Endothelial cell of umbilical vein (primary cell): ENCODE data around the gene NIPA2. TPM values are rescaled to one million over a fixed set of nuclear protein-coding genes. Genes with fewer than 3 reads are reported as not detected.

Source experiments
- BruUV-seq: library from RNA; stranded (reverse); fragments of 400-500 nt; replicated peaks from 2 replicates; lab custom pipeline; 2021; lab: Mats Ljungman, UMichigan
- CTCF ChIA-PET: fragments of 300-600, 350-600 bp; sonication (Branson Sonifier 250); formaldehyde crosslinking; loops from one replicate; lab custom pipeline; 2021; ENCODE audit warnings: antibody characterized with exemption, inconsistent platforms; lab: Charles Lee
- POLR2A ChIA-PET: fragments of 300-600, 350-600 bp; sonication (Branson Sonifier 250); formaldehyde crosslinking; loops from one replicate; lab custom pipeline; 2021; ENCODE audit warnings: antibody characterized with exemption, inconsistent platforms; lab: Charles Lee
- DNase-seq: peaks from one replicate; pipeline ENCODE4 v3.0.0-alpha.2; 2011; ENCODE audit warnings: low read depth, low spot score
- FAIRE-seq: peaks from 2 replicates; lab custom pipeline; 2011; peaks lifted over from hg19 to GRCh38; lab: Jason Lieb, UNC
- H2AFZ ChIP-seq: 2 replicates; pipeline ENCODE4 v1.6.0; 2012; ENCODE audit warnings: low read depth, low read length, control low read depth, inconsistent platforms
- H3K27ac ChIP-seq: 2 replicates; pipeline ENCODE4 v1.5.1; 2011; ENCODE audit warnings: low read depth, mild to moderate bottlenecking, control low read depth, low read length, moderate library complexity; ENCODE audit not compliant: insufficient read depth
- H3K27me3 ChIP-seq, 2 experiments: 2 replicates each; pipeline versions ENCODE4 v1.6.0 to v1.6.1; 2011; ENCODE audit warnings: low read length in 2 of 2, mixed read lengths in 1 of 2; ENCODE audit not compliant: control insufficient read depth in 2 of 2, insufficient read depth in 2 of 2
- H3K36me3 ChIP-seq, 2 experiments: 2 replicates in 1 of 2; 3 replicates in 1 of 2; pipeline ENCODE4 v1.5.1; 2011; ENCODE audit warnings: low read length in 2 of 2, mild to moderate bottlenecking in 1 of 2, moderate library complexity in 1 of 2; ENCODE audit not compliant: control insufficient read depth in 2 of 2, insufficient read depth in 2 of 2; ENCODE audit errors: extremely low read depth in 1 of 2
- H3K4me1 ChIP-seq: 3 replicates; pipeline ENCODE4 v1.5.1; 2011; ENCODE audit warnings: mild to moderate bottlenecking, low read length; ENCODE audit not compliant: control insufficient read depth, insufficient read depth; ENCODE audit errors: extremely low read depth
- H3K4me2 ChIP-seq: 2 replicates; pipeline ENCODE4 v1.6.1; 2011; ENCODE audit warnings: low read length, control low read depth, mixed read lengths; ENCODE audit not compliant: insufficient read depth
- H3K4me3 ChIP-seq, 3 experiments: fragments of 200-600 bp in 1 of 3; sonication (generic), shearing (Covaris generic) in 1 of 3; replicated peaks in 1 of 3; 2 replicates each; pipeline ENCODE4 v1.5.1; 2011 to 2016; ENCODE audit warnings: control low read depth in 3 of 3, low read length in 3 of 3, mild to moderate bottlenecking in 2 of 3, inconsistent platforms in 1 of 3, low read depth in 1 of 3, moderate library complexity in 1 of 3; ENCODE audit not compliant: insufficient read depth in 1 of 3
- H3K79me2 ChIP-seq: 2 replicates; pipeline ENCODE4 v1.6.0; 2012; ENCODE audit warnings: low read length, inconsistent platforms; ENCODE audit not compliant: control insufficient read depth, insufficient read depth
- H3K9ac ChIP-seq: replicated peaks from 2 replicates; pipeline ENCODE3; 2011; ENCODE audit warnings: low read length, control low read depth; ENCODE audit not compliant: insufficient read depth; ENCODE audit errors: extremely low read depth
- H3K9me1 ChIP-seq: replicated peaks from 3 replicates; pipeline ENCODE4 v1.6.0; 2011; ENCODE audit warnings: mild to moderate bottlenecking, low read length; ENCODE audit not compliant: control insufficient read depth, insufficient read depth; ENCODE audit errors: extremely low read depth
- H3K9me3 ChIP-seq: replicated peaks from 2 replicates; pipeline ENCODE4 v1.5.1; 2012; ENCODE audit warnings: low read length, inconsistent platforms; ENCODE audit not compliant: control insufficient read depth, insufficient read depth
- H4K20me1 ChIP-seq: replicated peaks from 2 replicates; pipeline ENCODE3; 2011; ENCODE audit warnings: mild to moderate bottlenecking, low read length; ENCODE audit not compliant: control insufficient read depth, insufficient read depth; ENCODE audit errors: extremely low read depth
- CTCF ChIP-seq, 2 donors: IDR thresholded peaks; 1 replicate in 1 of 2; 2 replicates in 1 of 2; pipeline ENCODE4 v1.5.1; 2011; ENCODE audit warnings: low read length in 2 of 2, mild to moderate bottlenecking in 2 of 2, moderate library complexity in 2 of 2, control low read depth in 1 of 2, inconsistent platforms in 1 of 2, low read depth in 1 of 2; ENCODE audit not compliant: insufficient read depth in 1 of 2; ENCODE audit errors: extremely low read depth in 1 of 2
- EZH2 ChIP-seq: IDR thresholded peaks from 2 replicates; pipeline ENCODE4 v1.6.1; 2012; ENCODE audit warnings: borderline replicate concordance, low read depth, mild to moderate bottlenecking, moderate library complexity, low read length, inconsistent platforms; ENCODE audit not compliant: severe bottlenecking
- FOS ChIP-seq: IDR thresholded peaks from 2 replicates; pipeline ENCODE4 v1.6.1; 2011; ENCODE audit warnings: mild to moderate bottlenecking, low read length, moderate library complexity, borderline replicate concordance; ENCODE audit not compliant: insufficient read depth
- GATA2 ChIP-seq: IDR thresholded peaks from 2 replicates; pipeline ENCODE4 v1.7.0; 2011; ENCODE audit warnings: low read depth, mild to moderate bottlenecking, moderate library complexity, mixed read lengths, low read length; ENCODE audit not compliant: insufficient read length, insufficient read depth
- JUN ChIP-seq: IDR thresholded peaks from 2 replicates; pipeline ENCODE4 v1.6.1; 2011; ENCODE audit warnings: borderline replicate concordance, low read depth; ENCODE audit not compliant: insufficient read length, insufficient read depth
- MYC ChIP-seq: IDR thresholded peaks from one replicate; pipeline ENCODE4 v1.6.1; 2011; ENCODE audit warnings: mild to moderate bottlenecking, low read depth, low read length
- POLR2A ChIP-seq: IDR thresholded peaks from 2 replicates; pipeline ENCODE4 v1.6.1; 2012; ENCODE audit warnings: low read depth, mild to moderate bottlenecking, control low read depth, low read length
- POLR2AphosphoS5 ChIP-seq: IDR thresholded peaks from 2 replicates; pipeline ENCODE4 v1.6.1; 2012; ENCODE audit warnings: low read depth, mild to moderate bottlenecking, control low read depth, low read length, moderate library complexity; ENCODE audit not compliant: insufficient read depth
- dilution Hi-C: fragments of 300-500 bp; cut with MboI; formaldehyde crosslinking; loops from one replicate; pipeline ENCODE4 v1.15.0; 2019; ENCODE audit warnings: low sequenced_read_pairs; ENCODE audit not compliant: extremely low pct_ligation_motif_present
- intact Hi-C: fragments of 100-400 bp; cut with micrococcal nuclease; formaldehyde crosslinking; loops from one replicate; pipeline ENCODE4 v1.10.0; 2022
- polyA plus RNA-seq, 4 experiments: library from polyadenylated mRNA; depleted of rRNA in 3 of 4; stranded (reverse) in 3 of 4; unstranded in 1 of 4; fragments of >200 nt; gene quantifications; 2 replicates each; pipeline versions ENCODE4 v1.2.1 to v1.2.3, GENCODE V29; 2011 to 2012; ENCODE audit warnings: missing spikeins in 1 of 4
- total RNA-seq: library from RNA; stranded (reverse); gene quantifications from 2 replicates; pipeline ENCODE4 v1.2.3, GENCODE V29; 2021
- TF ChIP-seq, protein P1 (sequence below): IDR thresholded peaks from 2 replicates; pipeline ENCODE4 v1.6.1; 2011; ENCODE audit not compliant: insufficient read depth, insufficient read length

NIPA2 gene
- total and polyA plus RNA-seq, 2 donors (not counting 3 experiments of a cell fraction or from before 2014, with no cell fraction given): 55.2 to 75.7 TPM

DNA sequence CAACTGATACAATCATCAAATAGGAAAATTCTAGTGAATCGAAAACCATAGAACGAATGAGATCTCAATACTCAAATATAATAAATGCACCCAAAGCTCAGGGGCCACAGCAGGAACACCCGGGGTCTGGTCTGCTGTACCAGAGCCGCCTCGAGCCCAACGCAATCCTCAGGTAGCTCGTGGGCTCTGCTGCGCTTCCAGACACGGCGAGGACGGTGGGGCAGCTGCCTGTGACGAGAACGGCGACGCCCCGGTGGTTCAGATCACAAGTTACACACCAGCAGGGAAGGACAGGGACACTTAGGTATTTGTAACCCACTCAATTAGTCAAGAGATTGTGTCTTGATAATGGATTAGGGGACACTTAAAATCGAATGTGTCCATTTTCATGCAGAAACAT is 54.6 kb downstream of the NIPA2 start:
- intact Hi-C loops (no loop called here), dilution Hi-C loops (no loop called here)
- Histone ChIP-seq H3K9me3 (no peaks in the 10 kb centered on the region), H3K9me1 (no peaks in the 10 kb centered on the region), H3K4me1 (no peaks in the 10 kb centered on the region), H3K36me3 (peaks cover 3 to 11% of the 10 kb centered on the region in 2 experiments), H4K20me1 (no peaks in the 10 kb centered on the region), H2AFZ (no peak overlapping the region), H3K4me2 (no peak overlapping the region), H3K79me2 (no peaks in the 10 kb centered on the region), H3K4me3 (no peak overlapping the region), H3K27me3 (no peaks in the 10 kb centered on the region), H3K27ac (no peak overlapping the region), H3K9ac (no peak overlapping the region)
- DNase-seq: no peak
- BruUV-seq: no TSS peak
- ChIA-PET CTCF (no interaction called here), POLR2A (no interaction called here)
- no peak for FAIRE-seq
- TF ChIP-seq GATA2 (no peak), FOS (no peak), EZH2 (no peak)
- TF ChIP-seq, protein P1, sequence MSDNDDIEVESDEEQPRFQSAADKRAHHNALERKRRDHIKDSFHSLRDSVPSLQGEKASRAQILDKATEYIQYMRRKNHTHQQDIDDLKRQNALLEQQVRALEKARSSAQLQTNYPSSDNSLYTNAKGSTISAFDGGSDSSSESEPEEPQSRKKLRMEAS: no peak

- TF ChIP-seq, protein P1: no peak
- TF ChIP-seq GATA2: no peak
- TF ChIP-seq JUN: no peak
- no peak for TF ChIP-seq POLR2AphosphoS5
- TF ChIP-seq POLR2A: no peak
- no peak for TF ChIP-seq FOS
- TF ChIP-seq EZH2: no peak
- TF ChIP-seq CTCF (IDR thresholded peaks at IDR 0.05; ENCODE audit: extremely low read depth in 1 of 2, insufficient read depth in 1 of 2, low read depth in 1 of 2, low read length in 2 of 2): no peak
- no peak for TF ChIP-seq MYC
- Histone ChIP-seq H3K36me3 (peaks cover 3 to 11% of the 10 kb centered on the region in 2 experiments), H3K4me3 (no peak overlapping the region), H3K27ac (no peak overlapping the region), H3K79me2 (no peaks in the 10 kb centered on the region), H3K4me2 (no peak overlapping the region), H3K27me3 (no peaks in the 10 kb centered on the region), H3K9ac (no peak overlapping the region), H2AFZ (no peak overlapping the region), H4K20me1 (no peaks in the 10 kb centered on the region), H3K9me1 (no peaks in the 10 kb centered on the region), H3K4me1 (no peaks in the 10 kb centered on the region), H3K9me3 (no peaks in the 10 kb centered on the region)
- FAIRE-seq: no peak
- dilution Hi-C loops (no loop called here), intact Hi-C loops (no loop called here)
- no peak for DNase-seq
- ChIA-PET CTCF (no interaction called here), POLR2A (no interaction called here)
- BruUV-seq: no TSS peak
These were observed 55.4 kb downstream of the NIPA2 start for GRCh38 chr15:22893881-22894280.
